T-helper 2 cell treated with Interferon-gamma antibody and Interleukin-4, amounts not matched to agents 100 ng/mL and 5 ng/mL, for 36 hours (primary cell): ENCODE data around the gene HJURP. TPM values are rescaled to one million over a fixed set of nuclear protein-coding genes. Genes with fewer than 3 reads are reported as not detected.

ENCODE experiments used
- intact Hi-C: fragments of 100-400 bp; cut with micrococcal nuclease; formaldehyde crosslinking; loops from one replicate; pipeline ENCODE4 v1.15.1; 2023
- total RNA-seq: library from RNA; stranded (reverse); gene quantifications from 2 replicates; pipeline ENCODE4 v1.2.3, GENCODE V29; 2022

The HJURP gene
- total RNA-seq, 1 donor from 2014 or later, result 79.4 TPM

GRCh38 chr2:233795735-233796171 is 58.6 kb downstream of the HJURP start:
- intact Hi-C loops, result no loop called here

DNA sequence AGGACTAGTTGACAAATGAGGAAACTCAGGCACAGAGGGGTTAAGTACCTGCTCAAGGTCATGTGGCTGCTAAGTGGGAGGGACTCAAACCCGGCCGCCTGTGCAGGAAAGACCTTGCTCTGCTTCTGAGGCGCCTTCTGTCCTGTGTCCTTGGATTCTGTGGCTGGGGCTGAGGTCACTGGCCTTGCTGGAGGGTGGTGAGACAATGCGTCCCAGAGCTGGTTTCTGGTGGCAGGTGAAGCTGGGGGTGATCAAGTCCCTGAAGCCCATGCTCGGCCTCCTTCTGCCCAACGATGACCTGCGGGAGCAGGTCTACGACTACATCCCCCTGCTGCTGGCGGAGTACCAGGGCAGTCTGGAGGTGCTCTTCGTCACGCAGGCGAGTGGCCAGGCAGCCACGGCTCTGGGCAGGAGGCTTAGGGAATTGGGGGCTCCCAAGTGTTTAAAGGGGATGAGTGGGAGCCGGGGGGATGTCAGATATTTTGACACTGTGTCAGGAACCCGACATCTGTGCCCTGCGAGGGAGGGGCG is 60.1 kb downstream of the HJURP start:
- intact Hi-C loops, result no loop called here

GRCh38 chr2:233793465-233794127 is 60.7 kb downstream of the HJURP start:
- intact Hi-C loops, result no loop called here

DNA sequence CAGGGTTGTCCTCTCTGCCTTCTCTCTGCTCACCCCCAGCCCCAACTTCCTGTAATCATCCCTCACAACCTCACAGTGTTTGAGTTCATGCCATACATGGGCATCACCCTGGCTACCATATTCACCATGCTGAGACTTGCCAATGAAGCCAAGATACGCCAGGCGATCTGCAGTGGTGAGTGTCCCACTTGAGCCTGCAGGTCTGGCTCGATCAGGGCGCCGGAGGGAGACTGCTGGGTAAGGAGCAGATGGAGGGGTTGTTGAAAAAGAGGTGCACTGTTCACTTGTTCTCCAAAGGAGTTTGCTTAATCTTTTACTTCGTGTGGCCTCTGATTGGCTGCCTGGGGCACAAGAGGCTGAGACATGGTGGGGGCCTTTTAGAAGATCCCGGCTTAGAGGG is 61.6 kb downstream of the HJURP start:
- intact Hi-C loops, result no loop called here

DNA sequence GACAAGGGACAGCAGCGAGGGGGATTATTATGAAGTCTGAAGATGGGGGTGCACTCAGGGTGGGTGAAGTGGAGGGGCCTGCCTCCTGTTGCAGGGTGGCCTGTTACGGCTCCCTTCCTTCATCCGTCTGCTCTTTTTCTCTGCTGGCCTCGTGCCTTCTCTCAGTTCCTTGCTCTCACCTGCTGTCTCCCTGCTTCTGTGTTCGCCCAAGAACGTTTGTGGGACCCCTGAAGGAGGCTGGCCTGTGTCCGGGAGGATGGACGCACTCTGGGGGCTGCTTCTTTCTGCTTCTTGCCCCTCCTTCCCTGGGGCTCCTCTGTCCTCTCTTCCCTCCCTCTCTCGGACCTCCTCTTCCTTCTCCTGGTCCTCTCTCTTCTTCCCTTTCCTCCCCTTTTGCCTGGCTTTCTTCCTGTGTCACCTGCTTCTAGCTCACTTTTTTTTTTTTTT is 62.4 kb downstream of the HJURP start:
- intact Hi-C loops, result no loop called here

DNA sequence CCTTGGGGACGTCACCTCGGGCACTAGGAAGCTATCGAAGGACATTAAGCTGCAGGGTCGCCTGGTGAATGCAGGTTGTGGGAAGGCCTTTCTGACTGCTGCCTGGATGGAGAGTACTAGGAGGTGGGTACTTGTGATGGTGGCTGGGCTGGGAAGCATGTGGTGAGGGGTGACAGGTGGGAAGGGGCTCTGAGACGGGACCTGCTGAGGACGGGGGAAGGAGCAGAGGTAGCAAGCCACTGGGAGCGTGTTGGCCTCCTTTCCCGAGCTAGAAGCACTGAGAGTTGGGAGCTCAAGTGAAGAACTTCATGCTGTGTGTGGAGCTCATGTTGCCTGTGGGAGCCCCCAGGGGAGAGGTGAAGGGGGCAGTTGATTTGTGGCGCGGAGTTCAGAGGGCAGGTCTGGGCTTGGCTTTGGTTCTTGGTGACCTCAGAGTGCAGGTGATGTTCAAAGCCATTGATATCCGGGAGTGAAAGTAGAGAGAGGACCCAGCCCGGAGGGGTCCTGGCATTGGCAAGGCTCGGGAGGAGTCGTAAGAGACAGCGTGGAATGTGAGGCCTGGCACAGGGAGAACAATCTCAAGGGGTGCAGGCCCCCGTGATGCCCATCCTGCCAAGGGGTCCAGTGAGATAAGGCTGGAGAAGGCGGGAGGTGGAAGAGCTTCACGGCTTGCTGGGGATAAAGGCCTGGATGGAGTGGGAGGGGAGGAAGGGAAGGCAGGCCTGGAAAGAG is 63.0 kb downstream of the HJURP start:
- intact Hi-C loops, result no loop called here

DNA sequence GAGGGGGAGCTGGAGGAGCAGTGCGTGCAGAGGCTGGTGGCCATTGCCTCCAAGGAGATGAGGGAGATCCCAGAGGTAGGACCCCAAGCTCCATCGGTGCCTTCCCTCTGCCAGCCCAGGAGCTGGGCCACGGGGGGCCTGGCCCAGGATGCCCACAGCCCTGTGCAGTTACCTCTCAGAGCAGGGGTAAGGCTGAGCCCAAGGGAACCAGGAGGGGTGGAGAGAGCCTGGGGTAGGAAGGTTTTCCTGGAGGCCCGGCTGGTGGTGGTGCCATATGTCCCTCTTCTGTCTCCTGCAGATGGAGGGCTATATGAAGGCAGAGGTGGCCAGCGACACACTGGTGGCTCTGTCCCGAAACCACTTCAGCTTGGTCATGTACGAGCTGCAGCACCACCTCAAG is 64.8 kb downstream of the HJURP start:
- intact Hi-C loops, result no loop called here

Other genes starting within 250 kb of the HJURP start
- not detected in 2 replicates for gene UGT1A8, start 236.9 kb downstream of the HJURP start, total RNA-seq
- not detected in 2 replicates for gene UGT1A10, start 218.1 kb downstream of the HJURP start, total RNA-seq
- gene UGT1A9, start 182.6 kb downstream of the HJURP start, total RNA-seq, result not detected in 2 replicates
- not detected in 2 replicates for gene UGT1A7, start 172.6 kb downstream of the HJURP start, total RNA-seq
- not detected in 2 replicates for gene UGT1A6, start 161.6 kb downstream of the HJURP start, total RNA-seq
- gene UGT1A5, start 141.6 kb downstream of the HJURP start, total RNA-seq, result not detected in 2 replicates
- not detected in 2 replicates for gene UGT1A4, start 135.8 kb downstream of the HJURP start, total RNA-seq
- gene UGT1A3, start 125.5 kb downstream of the HJURP start, total RNA-seq, result not detected in 2 replicates
- not detected in 2 replicates for gene UGT1A1, start 94.3 kb downstream of the HJURP start, total RNA-seq
- not detected in 2 replicates for gene MROH2A, start 76.2 kb downstream of the HJURP start, total RNA-seq
- not detected in 2 replicates for gene TRPM8, start 62.8 kb upstream of the HJURP start, total RNA-seq
- not detected in 2 replicates for gene SPP2, start 196.2 kb upstream of the HJURP start, total RNA-seq